Measurements from ENCODE around the gene DSG1. TPM values are rescaled to one million over a fixed set of nuclear protein-coding genes. Genes with fewer than 3 reads are reported as not detected.

Gene DSG1
- total RNA-seq, 1 experiment from 2014 or later = 0.09 TPM

GRCh38 chr18:31270578-31270977 lies 47.4 kb upstream of the DSG1 start (continued):
- no peak for TF ChIP-seq ZNF281 (CRISPR knock-in tag; IDR thresholded peaks at IDR 0.05)
- no peak for TF ChIP-seq ATF3 (CRISPR knock-in tag; conservative IDR thresholded peaks at IDR 0.05)
- TF ChIP-seq STAT6 (CRISPR knock-in tag; conservative IDR thresholded peaks at IDR 0.05; ENCODE audit: low read depth) = no peak

GRCh38 chr18:31273812-31274527 lies 44.0 kb upstream of the DSG1 start:
- no peak for ATAC-seq
- CTCF ChIA-PET = no interaction called here

More at GRCh38 chr18:31273812-31274527, 44.0 kb upstream of the DSG1 start:
- Mint-ChIP-seq H3K4me1 (peaks cover 26% of the 10 kb centered on the region), H3K27ac (no peak overlapping the region), H3K27me3 (ENCODE audit: low read depth) (no peaks in the 10 kb centered on the region), H3K4me3 (no peak overlapping the region), H3K36me3 (no peaks in the 10 kb centered on the region), H3K9me3 (no peaks in the 10 kb centered on the region)
- POLR2A ChIA-PET = no interaction called here
- TF ChIP-seq JUN (CRISPR knock-in tag; IDR thresholded peaks at IDR 0.05) = no peak
- TF ChIP-seq NFE2L1 (CRISPR knock-in tag; IDR thresholded peaks at IDR 0.05) = no peak
- TF ChIP-seq EMX1 (CRISPR knock-in tag; IDR thresholded peaks at IDR 0.05) = no peak
- no peak for TF ChIP-seq E2F1 (CRISPR knock-in tag; IDR thresholded peaks at IDR 0.05)
- TF ChIP-seq OVOL2 (CRISPR knock-in tag; IDR thresholded peaks at IDR 0.05; ENCODE audit: borderline replicate concordance) = no peak
- no peak for TF ChIP-seq GABPB1 (CRISPR knock-in tag; IDR thresholded peaks at IDR 0.05)
- no peak for TF ChIP-seq SMAD3 (CRISPR knock-in tag; IDR thresholded peaks at IDR 0.05; ENCODE audit: borderline replicate concordance)
- TF ChIP-seq CREM (CRISPR knock-in tag; IDR thresholded peaks at IDR 0.05) = no peak
- no peak for TF ChIP-seq CTCF (IDR thresholded peaks at IDR 0.05)
- no peak for TF ChIP-seq AR (CRISPR knock-in tag; IDR thresholded peaks at IDR 0.05)
- no peak for TF ChIP-seq ZNF317 (CRISPR knock-in tag; IDR thresholded peaks at IDR 0.05; ENCODE audit: borderline replicate concordance, low read depth)
- TF ChIP-seq RELA (CRISPR knock-in tag; IDR thresholded peaks at IDR 0.05; ENCODE audit: borderline replicate concordance) = no peak
- no peak for DNase-seq (ENCODE audit: low spot score)
